Measurements from ENCODE around the gene ASCL1.

DNA sequence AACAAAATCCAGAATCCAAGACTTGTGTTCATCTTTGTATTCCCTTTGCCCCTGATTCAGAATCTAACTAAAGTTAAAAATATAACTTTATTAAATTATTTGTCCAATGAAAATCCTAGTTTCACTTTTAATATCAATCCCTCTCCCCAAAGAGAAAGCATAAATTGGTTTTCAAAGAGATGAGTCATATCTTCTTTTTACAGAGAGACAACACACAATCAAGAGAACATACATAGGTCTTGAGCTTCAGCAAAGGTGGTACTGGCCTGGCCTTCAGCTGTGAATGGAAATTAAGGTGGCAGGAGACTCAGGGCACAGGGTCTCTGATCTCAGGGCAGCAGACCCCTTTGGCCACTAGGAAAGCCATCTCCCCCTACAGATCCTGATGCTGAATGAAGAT lies 4.3 kb upstream of the ASCL1 start:
- TF ChIP-seq POLR2A (IDR thresholded peaks at IDR 0.05; ENCODE audit: low read length) (no peak), GATA3 (IDR thresholded peaks at IDR 0.05; ENCODE audit: borderline replicate concordance) (no peak), SMC3 (IDR thresholded peaks at IDR 0.05) (no peak), FOSL2 (IDR thresholded peaks at IDR 0.05) (no peak), FOSL2 (CRISPR knock-in tag; IDR thresholded peaks at IDR 0.05) (peak; percentile 33; the same call in 1 of the 2 replicates), JUNB (IDR thresholded peaks at IDR 0.05) (no peak), CHD2 (IDR thresholded peaks at IDR 0.05; ENCODE audit: low read length, partially characterized antibody) (no peak), HDAC2 (IDR thresholded peaks at IDR 0.05) (no peak)
- TF ChIP-seq, protein P1, sequence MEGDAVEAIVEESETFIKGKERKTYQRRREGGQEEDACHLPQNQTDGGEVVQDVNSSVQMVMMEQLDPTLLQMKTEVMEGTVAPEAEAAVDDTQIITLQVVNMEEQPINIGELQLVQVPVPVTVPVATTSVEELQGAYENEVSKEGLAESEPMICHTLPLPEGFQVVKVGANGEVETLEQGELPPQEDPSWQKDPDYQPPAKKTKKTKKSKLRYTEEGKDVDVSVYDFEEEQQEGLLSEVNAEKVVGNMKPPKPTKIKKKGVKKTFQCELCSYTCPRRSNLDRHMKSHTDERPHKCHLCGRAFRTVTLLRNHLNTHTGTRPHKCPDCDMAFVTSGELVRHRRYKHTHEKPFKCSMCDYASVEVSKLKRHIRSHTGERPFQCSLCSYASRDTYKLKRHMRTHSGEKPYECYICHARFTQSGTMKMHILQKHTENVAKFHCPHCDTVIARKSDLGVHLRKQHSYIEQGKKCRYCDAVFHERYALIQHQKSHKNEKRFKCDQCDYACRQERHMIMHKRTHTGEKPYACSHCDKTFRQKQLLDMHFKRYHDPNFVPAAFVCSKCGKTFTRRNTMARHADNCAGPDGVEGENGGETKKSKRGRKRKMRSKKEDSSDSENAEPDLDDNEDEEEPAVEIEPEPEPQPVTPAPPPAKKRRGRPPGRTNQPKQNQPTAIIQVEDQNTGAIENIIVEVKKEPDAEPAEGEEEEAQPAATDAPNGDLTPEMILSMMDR (IDR thresholded peaks at IDR 0.05) = no peak
- TF ChIP-seq, protein P2, sequence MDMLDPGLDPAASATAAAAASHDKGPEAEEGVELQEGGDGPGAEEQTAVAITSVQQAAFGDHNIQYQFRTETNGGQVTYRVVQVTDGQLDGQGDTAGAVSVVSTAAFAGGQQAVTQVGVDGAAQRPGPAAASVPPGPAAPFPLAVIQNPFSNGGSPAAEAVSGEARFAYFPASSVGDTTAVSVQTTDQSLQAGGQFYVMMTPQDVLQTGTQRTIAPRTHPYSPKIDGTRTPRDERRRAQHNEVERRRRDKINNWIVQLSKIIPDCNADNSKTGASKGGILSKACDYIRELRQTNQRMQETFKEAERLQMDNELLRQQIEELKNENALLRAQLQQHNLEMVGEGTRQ (IDR thresholded peaks at IDR 0.05) = no peak
- TF ChIP-seq, protein P3, sequence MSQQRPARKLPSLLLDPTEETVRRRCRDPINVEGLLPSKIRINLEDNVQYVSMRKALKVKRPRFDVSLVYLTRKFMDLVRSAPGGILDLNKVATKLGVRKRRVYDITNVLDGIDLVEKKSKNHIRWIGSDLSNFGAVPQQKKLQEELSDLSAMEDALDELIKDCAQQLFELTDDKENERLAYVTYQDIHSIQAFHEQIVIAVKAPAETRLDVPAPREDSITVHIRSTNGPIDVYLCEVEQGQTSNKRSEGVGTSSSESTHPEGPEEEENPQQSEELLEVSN (IDR thresholded peaks at IDR 0.05; ENCODE audit: borderline replicate concordance, low read depth) = no peak
